ELR (cell line): ENCODE data around the gene SLC19A1.
"Not testable (repeated sequence)": the region's sequence is repeated elsewhere in the genome, so short reads cannot be mapped to it uniquely, and the experiment has no call there.

ENCODE experiments used
- DNase-seq: peaks from one replicate; pipeline ENCODE4 v3.0.0-alpha.2; 2015; ENCODE audit warnings: low read depth

SLC19A1 gene

GRCh38 chr21:45576838-45577737, 34.8 kb upstream of the SLC19A1 start:
- DNase-seq, result no peak

GRCh38 chr21:45575993-45576837, 34.0 kb upstream of the SLC19A1 start:
- DNase-seq, result no peak

- no peak for DNase-seq
Observed at GRCh38 chr21:45575304-45575992, 33.2 kb upstream of the SLC19A1 start.

- DNase-seq, result no peak
Observed at GRCh38 chr21:45574691-45575090, 32.5 kb upstream of the SLC19A1 start.

GRCh38 chr21:45574081-45574501, 31.9 kb upstream of the SLC19A1 start:
- no peak for DNase-seq

GRCh38 chr21:45573452-45574035, 31.3 kb upstream of the SLC19A1 start:
- DNase-seq, result no peak

GRCh38 chr21:45572783-45573451, 30.7 kb upstream of the SLC19A1 start:
- DNase-seq, result no peak

- no peak for DNase-seq
Observed at GRCh38 chr21:45572231-45572630, 30.0 kb upstream of the SLC19A1 start.

- DNase-seq, result no peak
Observed at GRCh38 chr21:45571641-45572040, 29.4 kb upstream of the SLC19A1 start.

- DNase-seq, result peak; percentile 68
Observed at GRCh38 chr21:45570826-45571601, 28.8 kb upstream of the SLC19A1 start.

GRCh38 chr21:45570071-45570470, 27.8 kb upstream of the SLC19A1 start:
- DNase-seq, result no peak

- no peak for DNase-seq
Observed at GRCh38 chr21:45568383-45568782, 26.1 kb upstream of the SLC19A1 start.

- DNase-seq, result not testable (repeated sequence)
Observed at GRCh38 chr21:45564137-45564536, 21.9 kb upstream of the SLC19A1 start.

- no peak for DNase-seq
Observed at GRCh38 chr21:45562965-45563364, 20.7 kb upstream of the SLC19A1 start.

GRCh38 chr21:45562402-45562801, 20.2 kb upstream of the SLC19A1 start:
- no peak for DNase-seq

- not testable (repeated sequence) for DNase-seq
Observed at GRCh38 chr21:45561241-45561640, 19.0 kb upstream of the SLC19A1 start.

- DNase-seq, result no peak
Observed at GRCh38 chr21:45560106-45561021, 18.1 kb upstream of the SLC19A1 start.

GRCh38 chr21:45559216-45560105, 17.2 kb upstream of the SLC19A1 start:
- DNase-seq, result no peak
